ENCODE results near the gene MYOM1.

MYOM1 gene

DNA sequence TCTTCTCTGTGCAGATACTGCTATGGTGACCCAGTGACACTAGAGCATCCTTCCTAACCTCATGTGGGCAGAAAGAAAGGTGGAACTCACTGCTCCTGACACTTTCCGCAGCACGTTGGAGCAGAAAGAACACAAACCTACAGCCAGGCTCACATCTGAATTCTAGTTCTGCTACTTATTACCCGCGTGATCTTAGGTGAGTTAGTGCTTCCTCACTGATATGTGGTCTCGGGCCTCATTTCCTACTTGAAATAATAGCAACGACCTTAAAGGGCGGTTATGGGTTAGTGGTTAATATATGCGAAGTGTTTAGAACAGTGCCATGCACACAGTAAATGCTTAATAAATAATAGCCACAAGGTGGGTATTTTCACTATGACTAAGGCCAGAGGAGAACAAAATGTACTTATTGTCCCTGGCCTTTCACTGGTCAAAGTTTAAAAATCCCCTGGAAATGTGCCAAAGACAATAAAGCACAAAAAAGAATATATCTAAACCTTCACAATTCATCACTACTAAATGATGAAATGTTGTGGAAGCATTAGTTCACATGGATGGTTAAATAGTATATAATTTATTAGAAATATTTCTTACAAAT is 66.6 kb downstream of the MYOM1 start:
- H3K4me3 ChIP-seq (ENCODE audit: low read depth, low read length) = no peak overlapping the region

DNA sequence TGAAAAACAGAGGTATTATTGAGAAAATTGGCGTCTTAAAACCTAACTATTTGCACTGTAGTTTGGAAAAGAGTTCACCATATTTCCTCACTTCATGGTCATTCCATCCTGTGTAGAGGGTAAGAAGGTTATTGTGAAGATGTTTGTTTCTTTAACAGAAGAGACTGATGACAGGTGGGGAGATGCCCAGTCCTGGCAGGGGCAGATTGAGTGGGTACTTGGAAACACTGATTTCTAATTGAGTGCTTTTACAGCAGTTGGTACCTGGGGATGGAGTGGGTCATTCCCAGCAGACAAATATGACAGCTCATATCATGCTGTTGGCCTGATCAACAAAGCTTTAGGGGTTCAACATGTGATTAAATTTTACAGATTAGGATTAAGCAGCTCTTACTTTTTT is 67.5 kb downstream of the MYOM1 start:
- no peak overlapping the region for H3K4me3 ChIP-seq (ENCODE audit: low read depth, low read length)

DNA sequence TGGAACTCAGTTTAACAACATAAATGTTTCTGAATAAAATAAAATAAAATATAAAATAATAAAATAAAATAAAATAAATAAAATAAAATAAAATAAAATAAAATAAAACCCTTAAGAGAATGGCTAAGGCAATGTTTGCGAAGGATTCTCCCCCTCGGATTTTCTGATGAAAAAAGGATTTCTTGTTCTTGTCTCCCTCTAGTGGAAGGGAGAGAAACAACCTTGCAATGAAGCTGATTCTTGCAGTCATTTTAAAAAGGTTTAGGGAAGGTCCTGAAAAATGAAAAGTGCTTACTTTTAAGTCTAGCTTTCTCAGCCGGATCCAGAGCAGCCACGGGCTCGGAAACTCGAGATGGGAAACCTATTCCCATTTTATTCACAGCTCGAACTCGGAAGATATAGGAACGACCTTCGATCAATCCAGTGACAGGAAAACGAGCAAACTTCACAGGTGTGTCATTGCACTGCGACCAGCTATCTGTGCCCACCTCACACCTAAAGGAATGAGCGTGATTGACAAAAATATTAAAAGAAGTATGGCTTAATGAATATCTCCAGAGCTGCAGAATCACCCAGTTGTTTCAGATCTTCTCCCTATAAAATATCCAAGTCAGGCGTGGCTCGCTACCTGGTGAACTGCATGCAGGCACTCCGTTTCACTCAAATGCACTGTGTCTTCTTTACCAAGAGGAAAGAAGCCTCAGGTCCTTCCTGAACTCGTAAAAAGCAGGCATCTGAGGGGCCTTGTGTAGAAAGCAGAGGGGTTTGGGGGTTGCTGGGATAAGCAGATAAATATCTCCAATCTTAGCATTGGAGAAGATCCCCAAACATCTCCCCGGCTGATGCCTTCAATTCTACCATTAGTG is 68.1 kb downstream of the MYOM1 start:
- H3K4me3 ChIP-seq (ENCODE audit: low read depth, low read length) = no peak overlapping the region

DNA sequence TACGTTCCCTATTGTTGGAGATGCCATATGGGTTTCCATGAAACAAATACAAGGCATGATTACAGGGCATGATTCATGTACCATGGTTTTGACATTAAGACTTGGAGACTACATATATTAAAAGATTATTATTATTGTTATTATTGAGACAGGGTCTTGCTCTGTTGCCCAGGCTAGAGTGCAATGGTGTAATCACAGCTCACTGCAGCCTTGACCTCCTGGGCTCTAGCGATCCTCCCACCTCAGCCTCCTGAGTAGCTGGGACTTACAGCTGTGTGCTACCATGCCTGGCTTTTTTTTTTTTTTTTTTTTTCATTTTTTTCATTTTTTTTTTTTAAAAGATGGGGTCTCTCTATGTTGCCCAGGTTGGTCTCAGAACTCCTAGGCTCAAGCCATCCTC is 69.1 kb downstream of the MYOM1 start:
- H3K4me3 ChIP-seq (ENCODE audit: low read depth, low read length) = no peak overlapping the region

DNA sequence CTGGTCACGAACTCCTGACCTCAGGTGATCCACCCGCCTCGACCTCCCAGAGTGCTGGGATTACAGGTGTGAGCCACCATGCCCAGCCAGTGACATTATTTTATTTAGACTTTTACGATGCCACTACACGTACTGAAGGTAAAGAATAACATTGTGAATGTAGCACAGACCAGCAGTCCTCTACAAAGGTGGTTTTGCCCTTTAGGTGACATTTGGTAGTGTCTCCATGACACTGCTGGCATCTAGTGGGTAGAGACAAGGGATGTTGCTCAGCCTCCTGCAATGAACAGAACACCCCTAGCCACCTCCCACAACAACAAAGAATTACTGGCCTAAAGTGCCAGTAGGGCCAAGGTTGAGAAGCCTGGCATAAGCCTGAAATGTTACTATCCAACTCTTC is 69.5 kb downstream of the MYOM1 start:
- H3K4me3 ChIP-seq (ENCODE audit: low read depth, low read length) = no peak overlapping the region

GRCh38 chr18:3148930-3149535 is 70.7 kb downstream of the MYOM1 start:
- no peak overlapping the region for H3K4me3 ChIP-seq (ENCODE audit: low read depth, low read length)

GRCh38 chr18:3147935-3148554 is 71.7 kb downstream of the MYOM1 start:
- no peak overlapping the region for H3K4me3 ChIP-seq (ENCODE audit: low read depth, low read length)

DNA sequence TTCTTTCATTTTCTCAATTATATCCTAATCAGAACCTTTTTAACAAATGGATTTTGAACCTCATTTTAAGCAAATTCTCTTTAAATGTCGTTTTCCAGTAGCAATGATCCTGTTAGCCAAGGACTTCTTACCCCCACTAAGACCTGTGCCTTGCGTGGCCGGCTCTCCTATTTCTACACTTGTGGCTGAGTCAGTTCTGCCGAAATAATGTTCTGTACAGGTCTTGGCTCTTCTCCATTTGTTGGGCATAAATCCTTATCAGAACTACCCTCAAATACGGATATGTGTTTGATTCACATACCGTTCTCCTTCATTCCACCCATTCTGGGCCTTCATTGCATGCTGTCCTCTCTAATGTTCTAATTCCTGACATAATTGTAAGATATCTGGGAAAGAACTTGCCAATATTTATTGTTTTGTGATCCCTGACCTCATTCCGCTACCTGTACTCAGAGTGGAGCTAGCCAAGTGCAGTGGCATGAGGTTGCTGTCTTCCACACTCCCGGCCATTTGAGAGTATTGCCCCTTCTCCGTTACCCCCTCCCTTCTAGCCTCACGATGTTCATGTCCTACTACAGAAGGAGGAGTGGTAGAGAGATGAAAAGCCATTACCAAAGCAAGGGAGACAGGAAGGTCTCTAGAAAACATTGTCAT is 78.7 kb downstream of the MYOM1 start:
- H3K4me3 ChIP-seq (ENCODE audit: low read depth, low read length) = no peak overlapping the region

DNA sequence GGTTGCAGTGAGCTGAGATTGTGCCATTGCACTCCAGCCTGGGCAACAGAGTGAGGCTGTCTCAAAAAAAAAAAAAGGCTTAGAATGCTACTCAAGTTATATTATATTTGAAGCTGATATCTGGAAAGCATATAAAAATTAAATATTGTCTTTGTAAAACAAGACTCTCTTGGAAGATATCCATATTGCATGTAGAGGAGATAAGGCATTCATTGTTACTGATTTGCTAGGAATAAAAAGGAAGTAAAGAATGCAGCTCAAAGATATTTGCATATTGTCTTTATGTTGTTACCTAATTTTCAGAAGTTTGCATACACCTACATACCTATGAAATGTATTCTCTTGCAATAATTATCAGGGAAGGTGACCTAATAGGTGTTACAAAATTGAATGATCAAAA is 79.4 kb downstream of the MYOM1 start:
- no peak overlapping the region for H3K4me3 ChIP-seq (ENCODE audit: low read depth, low read length)

DNA sequence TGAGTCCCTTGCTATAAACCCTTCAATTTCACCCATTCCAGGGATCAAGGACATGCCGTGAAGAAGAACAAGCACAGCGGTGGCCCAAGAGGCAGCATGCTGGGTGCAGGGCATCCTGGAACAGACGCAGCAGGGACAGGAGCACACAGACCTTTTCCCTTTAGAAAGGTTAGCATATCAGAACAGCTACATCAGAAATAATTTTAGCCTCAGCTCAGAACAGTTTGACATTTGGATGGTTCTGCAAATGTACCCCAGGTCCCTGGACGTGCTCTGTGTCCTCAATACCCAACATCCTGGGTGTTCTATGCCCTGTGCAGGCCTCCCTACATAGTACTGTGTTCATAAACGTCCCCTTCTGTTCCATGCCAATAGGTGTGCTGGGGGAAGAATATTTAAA is 80.4 kb downstream of the MYOM1 start:
- H3K4me3 ChIP-seq (ENCODE audit: low read depth, low read length) = no peak overlapping the region

DNA sequence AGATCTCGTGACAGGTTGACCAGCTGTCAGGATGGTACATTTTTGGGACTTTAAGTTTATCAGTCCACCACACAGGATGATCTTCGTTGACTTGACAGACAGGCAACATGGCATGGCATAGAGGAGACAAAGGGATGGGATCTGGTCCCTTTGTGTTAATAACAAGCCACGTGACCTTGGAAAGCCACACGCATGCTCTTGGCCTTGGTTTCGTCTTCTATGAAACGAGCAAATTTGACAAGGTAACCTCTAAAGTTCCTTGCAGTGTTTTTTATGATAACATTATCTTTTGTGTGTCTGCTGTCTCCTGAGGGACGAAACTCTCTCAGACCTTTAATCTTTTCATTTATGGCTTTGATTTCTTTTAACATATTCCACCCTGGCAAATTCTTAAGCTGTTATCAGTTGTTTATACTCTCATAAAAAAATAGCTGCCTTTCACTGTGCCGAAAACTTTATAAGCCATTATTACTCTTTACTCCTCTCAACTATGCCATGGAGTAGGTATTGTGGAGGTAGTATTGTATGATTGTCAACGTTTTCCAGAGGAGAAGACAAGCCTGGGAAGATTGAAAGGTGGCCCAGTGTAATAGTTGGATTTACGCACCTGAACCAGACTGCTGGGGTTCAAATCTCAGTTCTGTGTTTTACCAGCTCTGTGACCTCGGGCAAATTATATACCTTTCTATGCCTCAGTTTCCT is 81.3 kb downstream of the MYOM1 start:
- H3K4me3 ChIP-seq (ENCODE audit: low read depth, low read length) = no peak overlapping the region

DNA sequence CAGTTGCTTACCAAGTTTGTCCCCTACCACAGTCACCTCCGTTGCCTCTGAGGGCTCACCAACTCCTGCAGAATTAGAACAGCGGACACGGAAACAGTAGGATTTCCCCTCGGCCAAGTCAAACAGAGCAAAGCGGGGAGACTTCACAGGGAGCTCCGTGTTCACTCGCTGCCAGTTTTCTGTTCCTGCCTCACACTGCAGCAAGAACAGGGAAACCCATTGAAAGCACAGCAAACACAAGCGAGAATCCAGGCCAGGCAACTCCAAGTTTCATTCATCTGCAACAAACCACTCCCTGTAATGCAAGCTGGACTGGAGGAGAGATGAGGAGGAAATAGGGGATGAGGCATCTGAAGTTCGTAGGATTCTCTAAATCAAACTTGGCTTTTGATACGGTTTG is 84.2 kb downstream of the MYOM1 start:
- H3K4me3 ChIP-seq (ENCODE audit: low read depth, low read length) = no peak overlapping the region

GRCh38 chr18:3132700-3133099 is 87.1 kb downstream of the MYOM1 start:
- no peak overlapping the region for H3K4me3 ChIP-seq (ENCODE audit: low read depth, low read length)

GRCh38 chr18:3130344-3130743 is 89.4 kb downstream of the MYOM1 start:
- H3K4me3 ChIP-seq (ENCODE audit: low read depth, low read length) = no peak overlapping the region

DNA sequence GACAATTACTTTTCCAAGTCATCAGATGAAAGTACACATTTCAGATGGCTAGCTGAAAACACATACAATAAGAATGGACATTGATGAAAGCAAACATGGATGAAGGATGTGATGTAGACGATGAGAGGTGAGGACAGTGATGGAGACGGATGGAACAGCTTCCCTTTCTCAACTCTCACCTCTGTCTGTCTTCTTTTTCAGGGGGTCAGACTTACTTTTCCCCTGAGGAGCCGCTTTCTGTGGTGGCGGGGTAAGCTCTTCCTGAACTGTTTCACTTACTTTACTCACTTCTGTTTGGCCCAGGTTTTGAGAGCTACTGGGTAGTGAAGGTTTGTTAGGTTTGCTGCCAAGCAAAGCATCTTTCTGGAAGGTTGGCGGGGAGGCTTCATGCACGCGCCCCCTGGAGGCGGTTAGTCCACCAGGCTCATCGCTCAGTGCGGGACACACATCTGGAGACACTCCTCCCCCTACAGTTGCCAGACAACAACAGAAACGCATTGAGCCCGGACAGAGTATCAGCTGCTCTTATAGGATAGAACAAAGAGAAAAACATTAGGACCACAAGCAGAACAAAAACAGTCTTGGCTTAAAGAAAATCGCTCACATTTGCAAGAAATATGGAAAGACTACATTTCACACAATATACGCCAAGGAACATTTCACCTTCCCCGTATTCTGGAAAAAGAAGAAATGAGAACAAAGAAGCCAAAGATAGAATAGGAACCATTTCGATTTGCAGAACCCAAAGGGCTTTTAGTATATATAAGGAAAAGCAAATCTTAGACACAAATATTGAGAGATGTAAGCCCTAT is 90.5 kb downstream of the MYOM1 start:
- no peak overlapping the region for H3K4me3 ChIP-seq (ENCODE audit: low read depth, low read length)

DNA sequence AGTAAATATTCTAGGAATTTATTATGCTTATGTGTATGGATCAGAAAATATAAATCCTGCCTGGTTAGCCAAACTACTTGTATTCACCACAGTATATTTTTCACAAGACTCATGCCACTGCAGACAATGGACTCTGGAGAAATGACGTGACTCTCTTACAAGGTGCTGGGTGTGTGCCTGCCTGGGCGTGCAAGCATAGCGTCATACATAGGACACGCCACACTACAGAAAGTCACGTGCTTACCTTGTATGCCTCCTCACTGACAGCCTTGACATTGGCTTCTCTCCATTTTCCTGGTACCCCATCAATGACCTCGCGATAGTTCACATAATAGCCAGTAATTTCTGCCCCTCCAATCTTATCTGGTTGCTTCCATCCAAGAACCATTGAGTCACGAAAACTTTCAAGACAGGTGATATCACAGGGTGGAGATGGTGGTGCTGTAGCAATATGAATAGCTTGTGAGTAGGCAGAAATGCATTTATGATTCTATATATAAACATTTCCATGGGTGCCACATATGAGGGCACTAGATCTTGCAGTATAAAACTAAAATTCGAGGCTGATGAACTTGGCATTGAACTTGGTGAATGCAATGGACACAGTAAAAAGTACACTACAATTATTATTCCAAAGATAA is 93.2 kb downstream of the MYOM1 start:
- H3K4me3 ChIP-seq (ENCODE audit: low read depth, low read length) = no peak overlapping the region

DNA sequence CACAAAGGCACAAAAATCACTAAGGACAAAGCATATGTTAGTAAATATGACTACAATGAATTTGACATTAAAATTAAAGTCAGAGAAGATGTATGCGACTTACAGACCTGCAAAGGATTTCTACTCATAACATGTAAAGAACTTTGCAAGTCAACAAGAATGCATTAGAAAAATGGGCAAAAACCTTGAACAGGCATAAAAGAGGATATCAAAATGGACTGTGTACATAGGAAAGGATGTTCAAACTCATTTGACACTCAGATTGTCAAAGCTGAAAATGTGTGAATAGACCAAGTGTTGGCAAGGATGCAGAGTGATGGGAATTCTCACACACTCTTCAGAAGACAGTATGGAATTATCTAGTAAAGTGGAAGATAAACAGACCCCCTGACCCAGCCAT is 94.9 kb downstream of the MYOM1 start:
- H3K4me3 ChIP-seq (ENCODE audit: low read depth, low read length) = no peak overlapping the region

DNA sequence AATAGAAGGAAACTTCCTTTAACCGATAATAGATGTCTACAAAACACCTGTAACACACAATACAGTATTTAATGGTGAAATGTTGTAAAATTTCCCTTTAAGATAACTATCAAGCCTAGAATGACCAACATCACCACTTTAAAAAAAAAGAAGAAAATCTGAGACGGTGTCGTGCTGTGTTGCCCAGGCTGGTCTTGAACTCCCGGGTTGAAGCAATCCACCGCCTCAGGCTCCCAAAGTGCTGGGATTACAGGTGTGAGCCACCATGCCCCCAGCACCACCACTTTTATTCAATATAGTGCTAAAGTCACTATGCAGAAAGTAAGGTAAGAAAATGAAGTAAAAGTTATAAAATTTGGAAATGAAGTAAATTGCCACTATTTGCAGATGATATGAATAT is 96.9 kb downstream of the MYOM1 start:
- no peak overlapping the region for H3K4me3 ChIP-seq (ENCODE audit: low read depth, low read length)

- no peak overlapping the region for H3K4me3 ChIP-seq (ENCODE audit: low read depth, low read length)
These were observed 98.5 kb downstream of the MYOM1 start for GRCh38 chr18:3121259-3121658.

Measured in iPS-11a (cell line).